Medulla oblongata (tissue), 1 donor: ENCODE measurements around the gene HES4.
"Not testable (repeated sequence)": the region's sequence is repeated elsewhere in the genome, so short reads cannot be mapped to it uniquely, and the experiment has no call there.

Source experiments
- DNase-seq: peaks from one replicate; pipeline ENCODE4 v3.0.0-alpha.2; 2015; ENCODE audit errors: extremely low spot score

Gene HES4

DNA sequence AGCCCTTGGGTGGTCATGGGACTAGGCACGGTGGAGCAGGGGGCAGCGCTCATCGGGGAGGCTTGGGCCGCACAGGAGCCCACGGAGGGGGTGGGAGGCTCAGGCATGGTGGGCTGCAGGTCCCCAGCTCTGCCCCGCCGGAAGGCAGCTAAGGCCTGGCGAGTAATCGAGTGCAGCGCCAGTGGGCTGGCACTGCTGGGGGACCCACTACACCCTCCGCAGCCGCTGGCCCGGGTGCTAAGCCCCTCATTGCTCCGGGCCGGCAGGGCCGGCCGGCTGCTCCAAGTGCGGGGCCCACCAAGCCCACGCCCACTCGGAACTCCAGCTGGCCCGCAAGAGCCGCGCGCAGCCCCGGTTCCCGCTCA, 18.4 kb upstream of the HES4 start:
- DNase-seq = not testable (repeated sequence)

DNA sequence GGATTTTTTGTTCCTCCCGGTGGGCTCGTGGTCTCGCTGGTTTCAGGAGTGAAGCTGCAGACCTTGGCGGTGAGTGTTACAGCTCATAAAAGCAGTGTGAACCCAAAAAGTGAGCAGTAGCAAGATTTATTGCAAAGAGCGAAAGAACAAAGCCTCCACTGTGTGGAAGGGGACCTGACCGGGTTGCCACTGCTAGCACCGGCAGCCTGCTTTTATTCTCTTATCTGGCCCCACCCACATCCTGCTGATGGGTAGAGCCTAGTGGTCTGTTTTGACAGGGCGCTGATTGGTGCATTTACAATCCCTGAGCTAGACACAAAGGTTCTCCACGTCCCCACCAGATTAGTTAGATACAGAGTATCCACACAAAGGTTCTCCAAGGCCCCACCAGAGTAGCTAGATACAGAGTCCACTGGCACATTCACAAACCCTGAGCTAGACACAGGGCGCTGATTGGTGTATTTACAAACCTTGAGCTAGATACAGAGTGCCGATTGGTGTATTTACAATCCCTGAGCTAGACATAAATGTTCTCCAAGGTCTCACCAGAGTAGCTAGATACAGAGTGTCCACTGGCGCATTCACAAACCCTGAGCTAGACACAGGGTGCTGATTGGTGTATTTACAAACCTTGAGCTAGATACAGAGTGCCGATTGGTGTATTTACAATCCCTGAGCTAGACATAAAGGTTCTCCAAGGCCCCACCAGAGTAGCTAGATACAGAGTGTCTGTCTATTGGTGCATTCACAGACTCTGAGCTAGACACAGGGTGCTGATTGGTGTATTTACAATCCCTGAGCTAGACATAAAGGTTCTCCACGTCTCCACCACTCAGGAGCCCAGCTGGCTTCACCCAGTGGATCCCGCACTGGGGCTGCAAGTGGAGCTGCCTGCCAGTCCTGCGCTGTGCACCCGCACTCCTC, 17.8 kb upstream of the HES4 start:
- DNase-seq = not testable (repeated sequence)

DNA sequence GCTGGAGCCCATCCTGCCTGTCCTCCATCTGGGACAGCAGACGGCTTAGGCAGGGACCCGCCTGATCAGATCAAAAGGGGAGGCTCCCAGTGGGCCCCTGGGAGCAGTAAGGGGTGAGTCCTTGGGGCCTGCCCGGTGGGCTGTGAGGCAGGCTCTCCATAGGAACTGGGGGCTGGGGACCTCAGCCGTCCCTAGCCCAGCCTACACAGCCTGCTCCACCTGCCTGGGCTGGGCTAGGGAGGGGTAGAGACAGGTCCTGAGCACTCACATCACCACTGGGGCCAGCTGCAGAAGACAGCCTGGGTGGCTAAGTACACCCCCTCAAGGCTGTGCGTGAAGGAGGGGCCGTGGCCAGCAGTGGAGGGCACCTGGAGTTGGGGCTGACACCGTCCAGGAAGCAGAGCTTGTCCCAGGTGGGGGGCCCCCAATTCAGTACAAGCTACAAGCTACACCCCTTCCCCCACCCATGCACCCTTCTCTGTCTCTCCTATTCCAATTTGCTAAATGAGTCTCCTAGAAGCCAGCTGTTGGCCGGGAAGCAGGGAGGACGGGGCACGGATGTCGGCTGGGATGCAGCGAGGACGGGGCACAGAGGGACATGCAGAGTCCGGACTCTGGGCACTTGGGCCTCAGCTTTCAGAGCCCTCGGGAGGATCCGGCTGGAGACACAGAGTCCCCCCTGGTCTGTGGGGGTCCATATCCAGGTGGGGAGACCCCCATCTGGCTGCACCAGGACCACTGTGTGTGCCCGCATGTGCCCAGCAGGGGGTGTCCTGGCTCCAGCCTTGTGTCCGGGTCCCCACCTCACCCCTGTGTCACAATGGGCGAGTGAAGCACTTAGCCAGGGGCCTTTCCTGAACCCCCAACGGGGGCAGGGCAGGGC, 15.1 kb upstream of the HES4 start:
- DNase-seq = no peak

DNA sequence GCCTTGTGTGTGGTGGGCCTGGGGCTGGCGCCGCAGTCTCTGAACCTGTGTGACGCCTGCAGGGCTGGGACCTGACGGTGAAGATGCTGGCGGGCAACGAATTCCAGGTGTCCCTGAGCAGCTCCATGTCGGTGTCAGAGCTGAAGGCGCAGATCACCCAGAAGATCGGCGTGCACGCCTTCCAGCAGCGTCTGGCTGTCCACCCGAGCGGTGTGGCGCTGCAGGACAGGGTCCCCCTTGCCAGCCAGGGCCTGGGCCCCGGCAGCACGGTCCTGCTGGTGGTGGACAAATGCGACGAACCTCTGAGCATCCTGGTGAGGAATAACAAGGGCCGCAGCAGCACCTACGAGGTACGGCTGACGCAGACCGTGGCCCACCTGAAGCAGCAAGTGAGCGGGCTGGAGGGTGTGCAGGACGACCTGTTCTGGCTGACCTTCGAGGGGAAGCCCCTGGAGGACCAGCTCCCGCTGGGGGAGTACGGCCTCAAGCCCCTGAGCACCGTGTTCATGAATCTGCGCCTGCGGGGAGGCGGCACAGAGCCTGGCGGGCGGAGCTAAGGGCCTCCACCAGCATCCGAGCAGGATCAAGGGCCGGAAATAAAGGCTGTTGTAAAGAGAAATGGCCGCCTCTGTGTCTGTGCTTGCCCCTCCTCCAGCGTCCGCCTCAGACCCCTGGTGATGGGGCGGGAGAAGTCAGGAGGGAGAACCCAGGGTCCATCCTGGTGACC, 14.2 kb upstream of the HES4 start:
- DNase-seq = no peak

DNA sequence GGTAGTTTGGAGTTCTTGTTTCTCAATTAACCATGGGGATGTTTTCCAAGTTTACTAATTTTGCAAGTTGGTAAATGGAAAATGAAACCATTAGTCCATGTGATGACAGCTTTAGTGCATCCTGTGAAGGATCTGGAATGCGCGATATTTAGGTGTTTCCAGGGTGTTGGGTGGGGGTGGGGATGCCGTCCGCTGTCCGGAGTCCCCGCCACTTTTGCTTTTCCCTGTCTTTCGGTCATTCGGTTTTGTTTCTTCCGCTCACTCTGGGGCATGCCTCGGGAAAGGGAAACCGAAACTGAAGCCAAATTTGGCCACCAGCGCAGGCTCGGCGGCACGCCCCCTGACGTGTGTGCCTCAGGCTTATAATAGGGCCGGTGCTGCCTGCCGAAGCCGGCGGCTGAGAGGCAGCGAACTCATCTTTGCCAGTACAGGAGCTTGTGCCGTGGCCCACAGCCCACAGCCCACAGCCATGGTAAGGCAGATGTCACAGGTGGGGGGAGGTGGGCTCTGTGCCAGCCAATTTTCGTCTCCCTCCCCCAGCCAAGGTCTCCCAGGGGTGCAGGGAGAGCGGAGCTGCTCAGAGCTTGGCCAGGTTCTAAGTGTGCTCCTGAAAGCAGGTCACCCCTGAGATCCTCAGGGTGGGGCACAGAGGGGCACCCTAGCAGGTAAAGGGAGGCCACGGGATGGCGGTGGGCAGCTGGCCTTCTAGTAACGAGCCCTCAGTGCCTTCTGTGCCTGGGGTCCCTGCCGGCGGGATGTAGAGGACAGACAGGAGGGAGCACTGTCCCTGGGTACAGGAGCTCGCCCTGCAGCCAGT, 13.4 kb upstream of the HES4 start, which contains the start of gene ISG15:
Gene ISG15 (plus strand): TSS at position 393 of the 817 bp plus-strand sequence. CDS start 77 bp downstream, at position 470.
- peak; percentile 89 for DNase-seq

DNA sequence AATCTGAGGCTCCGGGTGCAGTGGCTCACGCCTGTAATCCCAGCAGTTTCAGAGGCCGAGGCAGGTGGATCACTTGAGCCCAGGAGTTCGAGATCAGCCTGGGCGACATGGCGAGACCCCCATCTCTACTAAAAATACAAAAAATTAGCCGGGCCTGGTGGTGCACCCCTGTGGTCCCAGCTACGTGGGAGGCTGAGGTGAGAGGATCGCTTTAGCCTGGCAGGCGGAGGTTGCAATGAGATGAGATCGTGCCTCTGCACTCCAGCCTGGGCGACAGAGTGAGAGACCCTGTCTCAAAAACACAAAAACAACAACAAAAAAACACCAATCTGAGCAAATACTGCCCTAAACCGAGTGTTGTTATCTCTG, 12.8 kb upstream of the HES4 start:
- not testable (repeated sequence) for DNase-seq

DNA sequence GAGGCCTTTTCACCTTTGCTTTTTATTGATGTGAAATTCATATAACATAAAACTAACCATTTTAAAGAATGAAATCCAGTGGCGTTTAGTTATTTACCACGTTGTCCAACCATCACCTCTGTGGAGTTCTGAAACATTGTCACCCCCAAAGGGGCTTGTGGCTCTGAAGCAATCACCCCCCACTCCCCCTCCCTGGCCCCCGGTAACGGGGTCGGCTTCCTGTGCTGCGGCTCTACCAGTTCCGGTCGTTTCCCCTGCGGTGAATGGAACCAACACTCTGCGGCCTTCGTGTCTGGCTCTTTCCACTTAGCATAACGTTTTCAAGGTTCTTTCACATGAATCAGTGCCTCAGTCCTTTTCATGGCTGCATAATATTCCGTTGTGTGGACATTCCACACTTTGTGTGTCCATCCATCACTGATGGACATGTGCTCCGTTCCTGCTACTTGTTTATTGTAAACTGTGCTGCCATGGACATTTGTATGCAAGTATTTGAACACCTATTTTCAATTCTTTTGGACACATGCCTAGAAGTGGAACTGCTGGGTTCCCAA, 11.6 kb upstream of the HES4 start:
- DNase-seq = no peak

DNA sequence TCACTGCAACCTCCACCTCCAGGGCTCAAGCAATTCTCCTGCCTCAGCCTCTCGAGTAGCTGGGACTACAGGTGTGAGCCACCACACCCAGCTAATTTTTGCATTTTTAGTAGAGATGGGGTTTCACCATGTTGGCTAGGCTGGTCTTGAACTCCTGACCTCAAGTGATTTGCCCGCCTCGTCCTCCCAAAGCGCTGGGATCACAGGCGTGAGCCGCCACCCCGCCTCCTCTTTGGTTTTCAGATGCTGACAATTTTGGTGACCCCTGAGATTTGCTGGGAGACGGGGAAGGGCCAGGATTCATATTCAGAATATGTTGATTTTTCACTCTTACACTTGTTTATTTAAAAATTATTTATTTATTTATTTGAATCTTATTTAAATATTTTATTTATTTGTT, 10.2 kb upstream of the HES4 start:
- DNase-seq = not testable (repeated sequence)

DNA sequence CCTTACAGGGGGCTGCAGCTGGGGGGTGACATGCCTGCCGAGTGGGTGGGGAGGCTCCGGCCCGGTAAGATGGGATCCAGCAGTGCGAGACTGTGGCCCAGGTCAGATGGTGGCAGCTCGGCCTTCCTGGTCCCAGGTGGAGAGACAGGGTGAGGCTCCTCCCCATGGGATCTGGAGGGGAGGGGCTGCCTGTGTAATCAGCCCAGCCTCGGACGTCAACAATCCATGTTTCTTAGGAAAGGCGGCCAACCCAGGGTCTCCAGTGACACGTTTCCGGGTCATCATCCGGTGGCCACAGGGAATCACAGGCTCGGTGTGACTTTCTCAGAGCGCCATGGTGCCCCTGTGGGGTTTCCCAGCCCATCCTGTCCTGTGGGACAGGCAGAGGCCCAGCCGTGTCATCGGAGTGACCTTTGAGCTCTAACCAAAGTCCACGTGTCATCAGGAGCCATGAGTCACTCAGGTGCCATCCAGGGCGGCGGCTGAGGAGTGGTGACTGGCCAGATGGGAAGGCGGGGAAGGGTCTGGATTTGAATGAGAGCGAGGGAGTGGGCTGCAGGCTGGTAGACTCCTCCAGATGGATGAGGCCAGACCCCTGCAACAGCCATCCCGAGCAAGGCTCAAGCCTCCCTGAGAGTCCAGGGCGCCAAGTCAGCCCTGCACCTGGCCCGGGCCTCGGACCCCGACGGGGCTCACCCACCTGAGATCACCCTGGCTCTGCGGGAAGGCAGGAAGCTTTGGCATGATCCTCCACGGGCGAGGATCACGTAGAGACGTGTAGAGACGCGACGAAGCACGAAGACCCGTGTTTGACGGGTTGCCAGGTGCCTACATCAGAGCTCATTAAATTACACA, 6.6 kb upstream of the HES4 start:
- no peak for DNase-seq

DNA sequence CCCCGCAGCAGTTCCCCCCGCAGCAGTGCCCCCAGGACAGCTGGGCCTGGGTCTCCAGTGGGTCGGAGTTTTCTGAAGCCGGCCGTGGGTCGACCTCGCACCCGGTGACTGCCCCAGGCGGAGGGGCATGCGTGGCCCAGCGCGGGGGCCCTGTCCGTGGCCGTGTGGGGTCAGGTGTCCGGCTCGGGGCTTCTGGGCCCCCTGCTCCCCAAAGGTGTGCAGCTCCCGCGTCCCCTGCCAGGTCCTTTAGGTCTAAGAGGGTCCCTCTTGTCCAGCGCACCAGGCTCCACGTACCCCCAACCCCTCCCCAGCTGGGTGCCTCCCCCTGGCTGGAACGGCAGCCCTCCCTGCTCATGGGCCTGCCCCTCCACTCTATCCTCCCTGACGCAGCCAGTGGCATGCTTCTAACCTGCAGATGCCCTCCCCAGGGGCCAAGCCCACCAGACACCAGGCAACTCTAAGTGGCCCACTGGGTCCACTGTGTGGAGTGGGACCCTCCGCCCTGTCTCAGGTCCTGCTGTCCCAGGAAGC, 5.9 kb upstream of the HES4 start:
- DNase-seq = no peak

DNA sequence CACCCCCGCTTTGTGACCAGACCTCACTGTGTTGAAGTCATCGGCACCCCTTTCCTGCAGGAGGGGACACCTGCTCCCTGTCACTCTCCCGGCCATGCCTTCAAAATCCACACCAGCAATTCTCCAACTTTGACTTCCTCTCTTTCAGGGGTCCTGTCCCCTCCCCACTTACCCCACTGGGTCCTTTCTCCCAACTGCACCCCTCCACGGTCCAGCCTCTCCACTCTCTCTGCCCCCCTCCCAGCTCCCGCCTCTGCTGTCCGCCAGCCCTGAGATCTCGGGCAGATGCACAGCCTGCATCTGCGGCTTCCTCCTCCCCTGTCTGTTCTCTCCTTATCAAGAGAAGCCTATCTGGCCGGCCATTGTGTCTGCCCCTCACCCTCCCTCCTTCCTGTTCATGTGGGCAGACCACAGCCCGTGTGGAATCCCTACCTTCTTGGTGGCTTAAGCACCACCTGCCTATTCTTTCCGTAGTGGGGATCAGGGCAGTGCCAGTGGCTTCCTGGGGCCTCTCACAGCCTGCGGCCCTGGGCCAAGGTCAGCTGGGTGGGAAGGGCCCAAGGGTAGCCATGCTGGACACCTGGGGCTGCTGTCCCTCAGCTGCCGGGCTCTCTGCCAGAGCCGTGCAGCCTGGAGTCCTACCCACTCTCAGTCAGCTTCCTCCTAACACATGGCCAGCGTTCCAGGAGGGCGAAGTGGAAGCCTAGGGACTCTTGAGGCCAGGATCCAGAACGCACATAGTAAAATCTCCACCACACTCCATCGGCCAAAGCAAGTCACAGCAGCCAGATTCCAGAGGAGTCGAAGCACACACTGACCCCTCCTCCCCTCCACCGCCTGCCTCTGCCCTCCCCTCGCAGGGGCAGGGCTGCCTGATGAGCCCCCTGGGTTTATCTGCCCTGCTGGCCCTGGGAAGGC, 5.1 kb upstream of the HES4 start:
- DNase-seq = no peak

DNA sequence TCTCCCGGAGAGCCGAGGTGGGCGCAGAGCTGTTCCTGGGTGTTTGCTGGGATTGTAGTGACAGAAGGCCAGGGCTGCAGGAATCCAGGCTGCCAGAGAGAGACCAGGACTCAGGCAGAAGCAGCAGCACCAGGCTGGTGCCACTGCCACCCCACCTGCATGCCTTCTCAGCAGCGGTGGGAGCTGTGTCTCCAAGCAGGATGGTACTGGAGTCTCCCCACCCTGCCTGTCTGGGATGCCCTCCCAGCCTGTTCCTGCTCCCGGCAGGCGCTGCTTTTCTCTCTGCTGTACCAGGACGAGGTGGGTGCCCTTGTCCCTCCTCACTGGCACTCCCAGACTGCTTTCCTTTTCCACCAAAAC, 4.5 kb upstream of the HES4 start:
- no peak for DNase-seq

DNA sequence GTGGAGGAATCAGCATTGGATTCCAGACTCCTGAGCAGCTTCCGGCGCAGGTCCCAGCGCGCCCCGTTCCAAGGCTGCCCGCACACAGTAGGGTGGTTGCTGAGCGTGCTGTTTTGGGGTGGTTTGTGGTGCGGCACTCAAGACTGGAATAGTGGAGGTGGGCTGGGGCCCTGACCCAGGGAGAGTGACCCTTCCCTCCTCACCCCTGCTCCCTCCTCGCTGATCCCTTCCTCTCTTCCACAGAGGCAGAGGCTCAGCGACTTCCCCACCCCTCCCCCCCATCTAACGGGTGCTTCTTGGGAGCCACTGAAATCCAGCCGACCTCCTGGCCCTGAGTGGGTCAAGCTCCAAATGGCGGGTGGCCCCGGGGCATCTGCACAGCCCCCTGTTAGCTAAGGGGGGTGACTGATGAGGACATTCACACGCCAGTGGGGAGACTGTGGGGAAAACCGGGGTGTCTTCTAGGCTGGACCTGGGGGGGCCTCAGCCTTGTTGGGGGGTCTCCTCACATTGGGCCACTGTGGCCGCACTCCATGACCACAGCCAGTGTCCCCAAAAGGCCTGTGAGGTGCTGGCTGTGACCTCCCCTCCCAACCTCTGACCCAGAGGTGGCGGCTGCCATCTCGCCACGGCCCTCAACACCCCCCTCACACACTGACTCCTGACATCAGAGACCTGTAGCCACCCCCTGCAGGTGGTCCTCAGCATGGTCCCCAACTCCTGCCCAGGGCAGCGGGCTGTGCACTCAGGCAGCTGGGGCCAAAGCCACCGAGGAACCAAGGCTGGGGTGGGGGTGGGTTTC, 3.9 kb upstream of the HES4 start:
- no peak for DNase-seq

DNA sequence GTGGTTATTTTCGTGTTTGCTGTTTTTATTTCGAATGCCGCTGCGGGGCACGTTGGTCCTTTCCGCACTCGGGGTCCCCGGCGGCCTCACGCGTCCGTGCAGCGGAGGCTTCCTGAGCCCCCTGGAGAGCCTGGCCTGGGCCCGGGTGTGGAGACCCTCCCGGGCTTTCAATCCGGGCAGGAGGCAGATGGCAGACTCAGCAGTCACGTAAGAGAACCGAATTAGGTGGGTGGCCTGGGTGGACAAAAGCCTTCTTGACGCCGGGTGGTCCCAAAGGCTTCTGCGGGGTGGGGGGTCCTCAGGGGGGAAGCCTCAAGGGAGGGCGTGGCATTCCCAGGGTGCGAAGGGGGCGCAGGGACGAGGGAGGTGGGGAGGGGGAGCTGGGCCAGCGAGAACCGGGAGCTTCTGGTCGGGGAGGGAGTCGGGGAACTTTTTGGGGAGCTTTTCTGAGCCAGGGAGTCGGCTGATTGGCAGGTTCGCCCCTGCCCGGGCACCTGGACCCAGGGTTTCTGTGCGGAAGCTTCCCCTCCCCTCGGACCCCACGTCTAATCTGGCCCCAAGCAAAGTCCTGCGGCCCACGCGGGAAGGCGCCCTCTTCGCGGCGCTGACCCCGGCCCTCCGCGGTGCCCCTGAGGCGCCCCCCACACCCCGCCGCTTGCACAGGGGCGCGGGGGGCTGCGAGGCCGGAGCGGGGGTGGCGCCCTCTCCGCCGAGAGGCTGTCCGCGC, 1.3 kb upstream of the HES4 start:
- no peak for DNase-seq

DNA sequence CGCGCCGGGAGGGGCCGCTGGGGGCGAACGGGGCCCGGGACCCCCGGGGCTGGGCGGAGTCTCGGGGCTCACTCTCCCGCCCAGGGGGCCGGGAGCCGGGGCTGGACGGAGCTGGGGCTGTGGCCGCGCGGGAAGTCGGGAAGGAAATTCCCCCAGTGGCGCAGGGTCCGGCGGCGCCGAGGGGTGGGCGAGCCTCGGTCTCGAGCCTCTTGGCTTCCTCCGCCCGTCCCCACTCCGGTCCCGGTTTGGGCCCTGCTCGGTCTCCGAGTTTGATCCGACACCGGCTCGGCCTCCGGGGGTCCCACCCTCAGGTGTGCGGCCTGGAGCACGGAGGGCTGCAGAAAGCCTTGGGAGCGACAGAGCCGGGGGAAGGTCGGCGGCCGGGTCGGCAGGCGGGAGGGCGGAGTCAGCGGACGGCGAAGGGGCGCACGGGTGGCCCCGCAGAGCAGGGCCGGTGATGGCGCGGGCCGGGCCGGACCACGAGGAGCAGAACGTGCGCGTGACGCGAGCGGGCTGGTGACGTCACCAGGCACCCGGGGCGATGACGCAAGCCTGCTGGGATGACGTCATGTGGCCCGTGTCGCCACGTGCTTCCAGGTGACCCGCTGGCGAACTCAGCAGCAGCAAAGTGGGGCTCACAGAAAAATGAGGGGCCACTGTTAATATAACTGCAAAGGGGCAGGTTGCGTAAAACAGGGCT, 610 bp upstream of the HES4 start:
- peak; percentile 44 for DNase-seq

DNA sequence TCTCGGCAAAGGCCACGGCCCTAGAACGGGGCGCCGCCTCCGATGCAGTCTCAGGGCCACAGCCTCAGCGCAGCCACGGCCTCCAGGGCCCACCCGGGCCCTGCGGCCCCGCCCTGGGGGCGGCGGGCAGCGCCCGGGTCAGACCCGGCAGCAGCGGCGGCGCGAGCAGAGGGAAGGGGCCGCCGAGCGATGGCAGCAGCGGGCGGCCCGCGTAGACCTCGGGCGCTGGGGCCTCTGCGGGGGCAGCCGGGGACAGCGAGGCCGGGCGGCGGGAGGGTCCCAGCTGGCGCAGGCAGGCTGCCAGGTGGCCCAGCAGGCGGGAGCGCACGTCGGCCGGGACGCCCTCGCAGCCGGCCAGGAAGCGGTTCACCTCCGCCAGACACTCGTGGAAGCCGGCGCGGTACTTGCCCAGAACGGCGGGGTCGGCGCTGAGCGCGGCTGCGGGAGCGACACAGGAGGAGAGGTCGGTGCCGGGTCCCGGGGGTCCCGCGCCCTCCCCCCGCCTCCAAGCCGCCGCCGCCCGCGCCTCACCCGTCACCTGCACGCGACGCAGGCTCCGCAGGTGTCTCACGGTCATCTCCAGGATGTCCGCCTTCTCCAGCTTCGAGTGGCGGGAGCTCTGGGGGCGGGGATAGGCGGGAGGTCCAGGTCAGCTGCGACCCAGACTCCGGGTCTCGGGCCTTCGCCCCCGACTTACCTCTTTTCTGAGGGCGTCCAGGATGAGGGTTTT, 737 bp downstream of the HES4 start:
- DNase-seq = no peak
